H54 (cell line): ENCODE measurements around the gene CDH5.

Experiments
- DNase-seq: peaks from one replicate; pipeline ENCODE4 v3.0.0; 2011; ENCODE audit warnings: low spot score, mixed read lengths; ENCODE audit not compliant: insufficient read length
- FAIRE-seq: peaks from 3 replicates; lab custom pipeline; 2011; peaks lifted over from hg19 to GRCh38; lab: Jason Lieb, UNC
- POLR2A ChIP-seq: IDR thresholded peaks from 2 replicates; pipeline ENCODE4 v1.6.1; 2011; ENCODE audit warnings: low read depth, mild to moderate bottlenecking, low read length

The CDH5 gene

DNA sequence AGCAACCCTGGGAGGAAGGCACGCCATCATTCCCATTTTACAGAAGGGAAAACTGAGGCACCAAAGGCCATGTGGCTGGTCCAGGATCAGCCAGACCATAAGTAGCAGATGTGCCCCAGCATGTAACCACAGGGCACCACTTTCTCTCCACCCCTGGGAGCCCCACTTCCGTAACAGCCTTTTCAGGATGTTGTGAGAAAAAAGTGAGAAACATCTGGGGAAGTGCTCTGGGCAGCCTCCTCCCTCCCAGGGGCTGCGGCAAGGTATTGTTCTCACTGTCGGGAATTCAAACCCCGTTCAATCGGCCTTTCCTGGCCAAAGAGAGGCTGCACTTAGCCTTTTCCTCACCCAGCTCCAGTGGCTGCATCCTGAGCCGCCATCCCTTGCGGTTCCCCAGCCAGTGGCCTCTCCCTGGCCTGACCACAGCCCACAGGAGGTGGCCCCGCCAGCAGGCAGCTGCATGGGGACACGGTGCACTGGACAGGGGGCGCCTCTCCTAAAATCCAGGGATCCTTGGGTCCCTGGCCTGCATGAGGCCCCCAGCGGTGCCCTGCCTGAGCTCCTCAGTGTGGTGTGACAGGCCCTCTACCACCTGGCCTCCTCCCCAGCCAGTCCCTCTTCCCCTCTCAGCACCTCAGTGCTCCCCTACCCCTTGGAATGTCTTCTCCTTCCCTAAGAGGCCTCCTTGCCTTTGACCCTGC, 5.7 kb upstream of the CDH5 start:
- FAIRE-seq (no peak), DNase-seq (no peak)
- TF ChIP-seq POLR2A, result no peak

DNA sequence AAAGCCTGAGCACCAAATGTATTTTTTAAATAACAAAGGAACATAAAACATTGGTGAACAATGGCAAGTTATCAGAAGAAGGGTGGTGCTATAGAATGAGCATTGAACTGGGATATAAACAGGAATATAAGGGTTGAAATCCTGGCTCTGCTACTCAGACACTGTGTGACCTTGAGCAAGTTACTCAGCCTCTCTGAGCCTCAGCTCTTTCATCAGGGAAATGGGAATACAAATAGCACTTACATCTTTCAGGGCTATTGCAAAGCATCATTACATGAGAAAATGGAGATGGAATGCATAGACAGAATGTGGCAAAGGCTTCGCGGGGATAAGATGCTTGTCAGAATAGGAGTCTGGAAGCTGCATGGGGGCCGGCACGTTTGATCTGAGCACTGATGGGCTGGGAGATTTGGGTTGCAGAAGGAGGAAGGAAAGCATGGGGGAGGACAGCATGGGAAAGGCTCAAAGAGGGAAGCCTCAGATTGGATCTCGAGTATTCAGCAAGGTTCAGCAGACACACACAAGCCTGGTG, 4.8 kb upstream of the CDH5 start:
- TF ChIP-seq POLR2A, result no peak
- no peak for DNase-seq
- no peak for FAIRE-seq

DNA sequence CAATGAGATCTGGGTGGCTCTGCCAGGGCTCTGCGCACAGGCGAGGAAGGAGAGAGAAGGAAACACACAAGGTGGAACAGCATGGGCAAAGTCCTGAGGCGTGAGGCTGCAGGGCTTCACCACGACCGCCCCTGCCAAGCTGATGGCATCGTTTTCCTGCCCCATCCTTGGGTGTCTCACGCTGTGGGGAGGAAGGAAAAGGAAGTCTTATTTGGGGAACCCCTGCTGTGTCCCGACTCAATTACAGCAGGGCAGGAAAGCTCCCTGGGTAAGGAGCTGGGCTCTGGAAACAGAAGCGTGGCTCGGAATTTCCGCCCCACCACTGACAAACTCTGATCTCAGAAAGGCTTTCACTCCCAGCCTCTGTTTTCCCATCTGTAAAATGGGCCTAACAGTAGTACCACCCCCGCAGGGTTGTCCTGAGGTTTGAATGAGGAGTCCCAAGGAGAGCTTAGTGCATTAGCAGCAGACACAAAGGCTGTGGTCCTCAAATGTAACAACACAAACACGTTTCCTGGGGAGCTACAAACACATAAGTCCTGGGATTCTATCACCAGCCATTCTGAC, 3.2 kb upstream of the CDH5 start:
- no peak for DNase-seq
- no peak for TF ChIP-seq POLR2A
- no peak for FAIRE-seq

DNA sequence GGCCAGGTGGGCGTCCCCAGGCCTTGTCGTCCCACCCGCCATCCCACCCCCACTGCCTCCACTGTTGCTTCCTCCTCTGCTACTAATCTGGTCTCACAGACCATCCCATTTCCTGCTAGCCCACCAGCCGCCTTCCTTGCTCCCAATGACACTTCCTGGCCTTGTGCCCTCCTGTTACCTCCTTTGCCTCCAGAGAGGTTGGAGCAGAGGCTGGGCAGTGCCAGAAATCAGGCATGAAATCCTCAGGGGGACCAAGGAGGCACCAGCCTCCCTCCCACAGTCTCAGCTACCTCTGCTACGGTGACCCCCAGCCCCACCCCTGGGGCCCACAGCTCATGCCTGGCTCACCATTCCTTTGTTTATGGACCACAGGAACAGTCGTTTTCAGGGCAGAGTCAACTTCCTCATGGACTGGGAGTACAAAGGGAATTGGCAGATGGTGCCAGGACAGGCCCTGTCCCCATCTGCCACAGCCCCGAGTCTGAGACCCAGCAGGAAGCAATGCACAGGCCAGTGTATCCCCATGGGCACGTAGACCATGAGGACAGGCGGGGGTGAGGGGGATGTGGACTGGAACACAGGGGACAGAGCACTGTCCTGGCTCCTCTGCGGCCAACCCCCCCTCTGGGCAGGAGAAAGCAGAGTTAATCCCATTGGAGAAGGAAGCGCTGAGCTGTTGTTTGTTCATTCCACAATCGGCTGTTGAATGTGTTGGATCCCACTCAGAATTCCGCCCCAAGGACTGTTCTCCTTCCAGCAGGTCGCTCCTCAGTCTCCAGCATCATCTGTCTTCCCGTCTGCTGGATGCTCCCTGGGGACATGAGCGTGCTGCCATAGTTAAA, 2.2 kb upstream of the CDH5 start:
- TF ChIP-seq POLR2A, result no peak
- FAIRE-seq, result no peak

DNA sequence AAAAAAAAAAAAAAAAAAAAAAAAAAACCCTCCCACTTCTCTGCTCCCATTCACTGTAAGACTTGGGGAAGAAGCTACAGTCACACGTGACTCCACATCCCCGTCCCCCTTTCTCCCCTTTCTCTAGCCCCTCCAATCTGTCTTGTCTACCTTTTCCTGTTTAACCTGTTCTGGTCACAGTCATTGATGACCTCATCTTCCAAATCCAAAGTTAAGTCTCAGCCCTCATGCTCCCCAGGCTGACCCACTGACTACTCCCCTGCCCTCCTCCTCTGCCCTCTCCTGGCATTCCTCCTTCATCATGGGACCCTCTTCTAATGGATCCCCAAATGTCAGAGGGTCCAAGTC, 1.6 kb upstream of the CDH5 start:
- DNase-seq (no peak), FAIRE-seq (no peak)
- no peak for TF ChIP-seq POLR2A

More for the DNA sequence above, 2.2 kb upstream of the CDH5 start:
- no peak for DNase-seq

DNA sequence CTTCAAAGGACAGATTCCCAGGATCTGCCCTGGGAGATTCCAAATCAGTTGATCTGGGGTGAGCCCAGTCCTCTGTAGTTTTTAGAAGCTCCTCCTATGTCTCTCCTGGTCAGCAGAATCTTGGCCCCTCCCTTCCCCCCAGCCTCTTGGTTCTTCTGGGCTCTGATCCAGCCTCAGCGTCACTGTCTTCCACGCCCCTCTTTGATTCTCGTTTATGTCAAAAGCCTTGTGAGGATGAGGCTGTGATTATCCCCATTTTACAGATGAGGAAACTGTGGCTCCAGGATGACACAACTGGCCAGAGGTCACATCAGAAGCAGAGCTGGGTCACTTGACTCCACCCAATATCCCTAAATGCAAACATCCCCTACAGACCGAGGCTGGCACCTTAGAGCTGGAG, 840 bp upstream of the CDH5 start:
- no peak for DNase-seq
- no peak for FAIRE-seq
- TF ChIP-seq POLR2A, result no peak

- DNase-seq (no peak), FAIRE-seq (no peak)
Observed at GRCh38 chr16:66367968-66368891, 1.7 kb downstream of the CDH5 start.

DNA sequence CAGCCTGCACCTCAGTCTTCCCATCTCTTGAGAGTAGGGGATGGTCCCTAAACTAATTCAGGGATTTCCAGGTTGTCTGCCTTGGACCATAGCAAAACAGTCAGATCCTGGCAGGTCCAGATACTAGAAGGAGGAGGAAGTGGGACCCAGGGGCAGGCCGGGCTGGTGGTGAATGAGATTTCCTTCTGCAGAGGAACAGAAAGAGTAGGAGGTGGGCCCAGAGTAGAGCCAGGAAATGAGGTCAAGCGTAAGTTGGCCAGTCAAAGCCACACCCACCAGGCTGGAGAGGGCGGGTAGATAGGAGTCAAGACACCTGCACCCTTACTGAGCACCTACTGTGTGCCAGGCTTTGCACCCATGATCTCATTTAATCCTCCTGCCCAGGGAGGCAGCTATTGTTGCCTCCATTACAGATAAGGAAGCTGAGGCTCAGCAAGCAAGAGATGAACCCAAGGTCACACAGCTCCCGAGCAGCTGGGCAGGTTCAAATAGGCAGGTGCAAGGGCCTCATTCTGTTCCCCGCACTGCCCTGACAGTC, 2.6 kb downstream of the CDH5 start:
- FAIRE-seq (no peak), DNase-seq (no peak)
- no peak for TF ChIP-seq POLR2A

More at GRCh38 chr16:66367968-66368891, 1.7 kb downstream of the CDH5 start:
- TF ChIP-seq POLR2A, result no peak

- DNase-seq (no peak), FAIRE-seq (no peak)
- no peak for TF ChIP-seq POLR2A
Observed at GRCh38 chr16:66370786-66371684, 4.5 kb downstream of the CDH5 start.

DNA sequence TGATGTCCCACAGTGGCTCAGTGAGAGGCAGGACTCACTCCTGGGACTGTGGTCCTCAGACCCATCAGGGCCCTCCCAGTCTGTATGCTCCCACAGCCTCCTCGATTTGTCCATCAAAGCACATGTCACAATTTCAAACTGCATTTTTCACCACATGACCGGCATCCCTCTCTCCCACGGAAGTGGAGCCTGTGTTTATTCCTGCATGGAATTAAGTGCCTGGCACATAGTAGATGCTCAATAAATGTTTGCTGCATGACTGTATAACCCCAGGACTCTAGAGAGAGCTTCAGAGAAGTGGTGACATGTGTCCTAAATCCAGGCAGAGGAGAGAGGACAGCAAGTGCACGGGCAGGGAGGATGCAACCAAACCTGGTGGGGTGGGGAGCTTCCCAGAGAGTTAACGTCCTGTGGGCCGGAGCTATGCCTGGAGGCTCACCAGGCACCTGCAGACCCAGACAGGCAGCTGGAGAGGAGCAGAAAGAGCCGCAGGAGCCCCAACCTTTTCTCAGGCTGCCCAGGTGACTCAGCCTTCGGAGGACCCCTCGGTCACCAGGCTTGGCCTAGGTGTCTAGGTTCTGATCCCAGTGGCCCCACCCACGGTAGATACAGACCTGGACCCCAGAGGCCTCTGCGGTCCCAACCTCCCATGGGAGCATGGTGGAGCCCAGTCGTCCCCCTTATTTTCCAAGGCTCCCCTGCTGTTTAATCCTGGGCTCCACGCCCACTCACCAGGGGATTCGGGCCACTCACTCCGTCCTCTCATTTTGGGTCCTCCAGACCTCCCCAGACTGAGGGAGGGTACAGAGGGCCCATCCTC, 5.8 kb downstream of the CDH5 start:
- FAIRE-seq, result no peak
- DNase-seq, result no peak
- no peak for TF ChIP-seq POLR2A

DNA sequence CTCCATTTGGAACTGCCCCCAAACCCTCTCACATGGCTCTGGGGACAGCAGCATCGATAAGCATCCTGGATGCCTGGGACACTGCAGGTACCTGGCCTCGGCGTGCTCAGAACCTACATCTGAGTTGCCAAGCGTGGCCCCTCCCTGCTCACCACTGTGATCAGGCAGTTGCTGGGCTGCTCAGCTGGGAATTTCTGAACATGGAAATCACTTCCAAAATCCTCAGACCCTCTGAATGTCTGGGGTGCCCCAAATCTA, 6.3 kb downstream of the CDH5 start:
- no peak for FAIRE-seq
- no peak for DNase-seq
- no peak for TF ChIP-seq POLR2A

DNA sequence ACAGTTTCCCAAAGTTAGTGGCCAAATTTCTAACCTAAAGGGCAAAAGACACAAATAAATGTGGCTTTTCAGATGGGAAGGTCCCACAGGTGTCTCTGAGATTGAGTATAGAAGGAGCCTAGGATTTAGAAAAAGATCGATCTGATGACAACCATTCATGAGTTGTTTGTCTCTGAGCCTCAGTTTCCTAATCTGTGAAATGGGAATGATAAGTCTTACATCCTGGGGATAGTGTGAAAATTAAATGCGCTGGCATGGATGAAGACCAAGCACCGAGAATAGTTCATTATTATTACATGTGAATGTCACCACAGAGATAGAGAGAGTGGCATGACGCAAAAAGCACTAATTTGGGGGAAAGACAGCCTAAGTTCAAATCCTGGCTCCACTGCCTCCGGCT, 7.2 kb downstream of the CDH5 start:
- DNase-seq (no peak), FAIRE-seq (no peak)
- TF ChIP-seq POLR2A, result no peak
